Brain microvascular endothelial cell (primary cell): ENCODE data around the gene LCP2.

ENCODE experiments used
- DNase-seq: peaks from one replicate; pipeline ENCODE4 v3.0.0-alpha.2; 2020
- H3K27ac ChIP-seq: fragments of 250-450 bp; sonication (Bioruptor Pico); 2 replicates; pipeline ENCODE4 v1.5.1; 2020; ENCODE audit warnings: mild to moderate bottlenecking, moderate library complexity
- H3K27me3 ChIP-seq: fragments of 250-450 bp; sonication (Bioruptor Pico); replicated peaks from 2 replicates; pipeline ENCODE4 v1.5.1; 2020; ENCODE audit warnings: mild to moderate bottlenecking
- H3K36me3 ChIP-seq: fragments of 250-450 bp; sonication (Bioruptor Pico); replicated peaks from 2 replicates; pipeline ENCODE4 v1.5.1; 2020; ENCODE audit warnings: mild to moderate bottlenecking
- H3K4me3 ChIP-seq: 2 replicates; pipeline ENCODE4 v1.5.1; 2011; ENCODE audit warnings: low read depth, mild to moderate bottlenecking, control low read depth, low read length, moderate library complexity
- CTCF ChIP-seq: IDR thresholded peaks from 2 replicates; pipeline ENCODE4 v1.5.1; 2011; ENCODE audit warnings: low read depth, mild to moderate bottlenecking, moderate library complexity, low read length, control low read depth, inconsistent platforms; ENCODE audit errors: missing control alignments
- in situ Hi-C: cut with HindIII; loops from 2 replicates; pipeline ENCODE4 v1.10.0; 2017; ENCODE audit warnings: low sequenced_read_pairs, low pct_ligation_motif_present

LCP2 gene

GRCh38 chr5:170336065-170336464, 38.5 kb upstream of the LCP2 start:
- no peak for TF ChIP-seq CTCF
- H3K27ac ChIP-seq: no peak overlapping the region
- H3K36me3 ChIP-seq: no peaks in the 10 kb centered on the region
- in situ Hi-C loops: no loop called here
- no peak overlapping the region for H3K4me3 ChIP-seq
- H3K27me3 ChIP-seq: no peaks in the 10 kb centered on the region
- DNase-seq: no peak

- no peak overlapping the region for H3K4me3 ChIP-seq
These were observed 37.0 kb upstream of the LCP2 start for GRCh38 chr5:170334626-170335025.

GRCh38 chr5:170333161-170333910, 35.8 kb upstream of the LCP2 start:
- in situ Hi-C loops: no loop called here
- no peaks in the 10 kb centered on the region for H3K27me3 ChIP-seq
- TF ChIP-seq CTCF: no peak
- H3K4me3 ChIP-seq: no peak overlapping the region
- H3K36me3 ChIP-seq: no peaks in the 10 kb centered on the region
- DNase-seq: no peak
- H3K27ac ChIP-seq: no peak overlapping the region

More at GRCh38 chr5:170334626-170335025, 37.0 kb upstream of the LCP2 start:
- DNase-seq: no peak
- no peaks in the 10 kb centered on the region for H3K27me3 ChIP-seq
- H3K27ac ChIP-seq: no peak overlapping the region
- H3K36me3 ChIP-seq: no peaks in the 10 kb centered on the region
- TF ChIP-seq CTCF: no peak
- in situ Hi-C loops: no loop called here

GRCh38 chr5:170332058-170332457, 34.5 kb upstream of the LCP2 start:
- H3K36me3 ChIP-seq: no peaks in the 10 kb centered on the region
- in situ Hi-C loops: no loop called here
- TF ChIP-seq CTCF: no peak

GRCh38 chr5:170330568-170331054, 33.0 kb upstream of the LCP2 start:
- Histone ChIP-seq H3K4me3 (no peak overlapping the region), H3K27ac (no peak overlapping the region), H3K36me3 (no peaks in the 10 kb centered on the region), H3K27me3 (no peaks in the 10 kb centered on the region)
- no peak for TF ChIP-seq CTCF
- in situ Hi-C loops: no loop called here
- no peak for DNase-seq

More at GRCh38 chr5:170332058-170332457, 34.5 kb upstream of the LCP2 start:
- no peak for DNase-seq
- Histone ChIP-seq H3K27ac (no peak overlapping the region), H3K4me3 (no peak overlapping the region), H3K27me3 (no peaks in the 10 kb centered on the region)
